Colonic mucosa (tissue), 4 donors: Measurements from ENCODE around the gene PLK4. TPM values are rescaled to one million over a fixed set of nuclear protein-coding genes. Genes with fewer than 3 reads are reported as not detected.
"Not testable (repeated sequence)": the region's sequence is repeated elsewhere in the genome, so short reads cannot be mapped to it uniquely, and the experiment has no call there.

Source experiments
- DNase-seq: peaks from one replicate; pipeline ENCODE4 v3.0.0-alpha.2; 2020
- H3K27ac ChIP-seq: fragments of 200-600 bp; one replicate; pipeline ENCODE4 v1.8.0; 2021
- H3K27me3 ChIP-seq: fragments of 200-600 bp; one replicate; pipeline ENCODE4 v1.8.0; 2021
- H3K36me3 ChIP-seq: fragments of 200-600 bp; one replicate; pipeline ENCODE4 v1.8.0; 2021
- H3K4me1 ChIP-seq: fragments of 200-600 bp; one replicate; pipeline ENCODE4 v1.8.0; 2021; ENCODE audit warnings: mild to moderate bottlenecking
- H3K4me3 ChIP-seq: fragments of 200-600 bp; one replicate; pipeline ENCODE4 v1.8.0; 2021
- H3K9ac ChIP-seq, 2 donors: one replicate each; pipeline ENCODE4 v1.7.0; 2013; ENCODE audit warnings: control low read depth in 2 of 2, low read depth in 2 of 2, low read length in 2 of 2
- H3K9me3 ChIP-seq: fragments of 200-600 bp; one replicate; pipeline ENCODE4 v1.8.0; 2021
- CTCF ChIP-seq: fragments of 200-600 bp; IDR thresholded peaks from one replicate; pipeline ENCODE4 v1.8.0; 2022; ENCODE audit warnings: antibody characterized with exemption, mild to moderate bottlenecking
- intact Hi-C: fragments of 100-400 bp; cut with DNase I; formaldehyde crosslinking; loops from one replicate; pipeline ENCODE4 v1.14.1; 2022
- total RNA-seq, 2 donors: library from RNA; stranded (reverse); fragmentation: NEBNext Ultra II Directional in 1 of 2; extraction: Animal tissue kit (Norgen Biotek cat#: 25700) in 1 of 2; gene quantifications; one replicate each; pipeline ENCODE4 v1.2.1, GENCODE V29; 2021
- donor health status: healthy.
- donor health status: DM: no; HTN: no; CAD: no.
- donor health status: DM: no; HTN: no; CAD: no.

Gene PLK4
- total RNA-seq, 2 donors from 2014 or later: 8.8 to 22.6 TPM

- H3K36me3 ChIP-seq: no peaks in the 10 kb centered on the region
- TF ChIP-seq CTCF: no peak
- DNase-seq: no peak
- no peak overlapping the region for H3K9ac ChIP-seq
- H3K27ac ChIP-seq: no peak overlapping the region
- H3K4me3 ChIP-seq: no peak overlapping the region
- intact Hi-C loops: no loop called here
- H3K9me3 ChIP-seq: no peaks in the 10 kb centered on the region
- no peaks in the 10 kb centered on the region for H3K4me1 ChIP-seq
- no peaks in the 10 kb centered on the region for H3K27me3 ChIP-seq
These were observed 35.8 kb downstream of the PLK4 start for GRCh38 chr4:127916512-127916911.

- no peak overlapping the region for H3K4me3 ChIP-seq
- no peak for DNase-seq
- intact Hi-C loops: no loop called here
- H3K9ac ChIP-seq: no peak overlapping the region
- H3K27ac ChIP-seq: no peak overlapping the region
- no peak for TF ChIP-seq CTCF
- H3K36me3 ChIP-seq: no peaks in the 10 kb centered on the region
- no peaks in the 10 kb centered on the region for H3K4me1 ChIP-seq
- no peaks in the 10 kb centered on the region for H3K9me3 ChIP-seq
- no peaks in the 10 kb centered on the region for H3K27me3 ChIP-seq
These were observed 36.5 kb downstream of the PLK4 start for GRCh38 chr4:127917151-127917550.

- no peaks in the 10 kb centered on the region for H3K27me3 ChIP-seq
- no peaks in the 10 kb centered on the region for H3K36me3 ChIP-seq
- no peaks in the 10 kb centered on the region for H3K4me1 ChIP-seq
- H3K9ac ChIP-seq: no peak overlapping the region
- no peak for TF ChIP-seq CTCF
- intact Hi-C loops: no loop called here
- DNase-seq: no peak
- H3K27ac ChIP-seq: no peak overlapping the region
- H3K9me3 ChIP-seq: no peaks in the 10 kb centered on the region
- H3K4me3 ChIP-seq: no peak overlapping the region
These were observed 39.8 kb downstream of the PLK4 start for GRCh38 chr4:127920521-127920920.

- intact Hi-C loops: no loop called here
- no peak for DNase-seq
- Histone ChIP-seq H3K4me1 (no peaks in the 10 kb centered on the region), H3K27me3 (no peaks in the 10 kb centered on the region), H3K36me3 (no peaks in the 10 kb centered on the region), H3K9ac (no peak overlapping the region), H3K4me3 (no peak overlapping the region), H3K9me3 (no peaks in the 10 kb centered on the region), H3K27ac (no peak overlapping the region)
- no peak for TF ChIP-seq CTCF
These were observed 41.5 kb downstream of the PLK4 start for GRCh38 chr4:127922226-127922625.

- DNase-seq, H3K9me3 ChIP-seq, H3K9ac ChIP-seq, H3K4me1 ChIP-seq, intact Hi-C loops, H3K27ac ChIP-seq, H3K4me3 ChIP-seq, H3K36me3 ChIP-seq, H3K27me3 ChIP-seq: not testable (repeated sequence)
These were observed 45.0 kb downstream of the PLK4 start for GRCh38 chr4:127925720-127926119.

GRCh38 chr4:127930175-127930574 is 49.5 kb downstream of the PLK4 start:
- Histone ChIP-seq H3K27ac (no peak overlapping the region), H3K4me3 (no peak overlapping the region), H3K9ac (no peak overlapping the region), H3K9me3 (no peaks in the 10 kb centered on the region), H3K27me3 (no peaks in the 10 kb centered on the region), H3K36me3 (no peaks in the 10 kb centered on the region), H3K4me1 (no peaks in the 10 kb centered on the region)
- no peak for DNase-seq
- no peak for TF ChIP-seq CTCF
- intact Hi-C loops: no loop called here

GRCh38 chr4:127931836-127932235 is 51.1 kb downstream of the PLK4 start:
- H3K4me1 ChIP-seq, H3K4me3 ChIP-seq, H3K9me3 ChIP-seq, intact Hi-C loops, H3K27ac ChIP-seq, H3K36me3 ChIP-seq, H3K27me3 ChIP-seq, DNase-seq, H3K9ac ChIP-seq: not testable (repeated sequence)
